IPS-NIHi11 (cell line): ENCODE measurements around the gene MAD2L1BP.
A peak's percentile ranks its signal among the peaks of the same experiment; 100 is the strongest.
"Not testable (repeated sequence)": the region's sequence is repeated elsewhere in the genome, so short reads cannot be mapped to it uniquely, and the experiment has no call there.

Experiments
- DNase-seq: peaks from one replicate; pipeline ENCODE4 v3.0.0; 2012; ENCODE audit warnings: mixed read lengths, low spot score

The MAD2L1BP gene, protein sequence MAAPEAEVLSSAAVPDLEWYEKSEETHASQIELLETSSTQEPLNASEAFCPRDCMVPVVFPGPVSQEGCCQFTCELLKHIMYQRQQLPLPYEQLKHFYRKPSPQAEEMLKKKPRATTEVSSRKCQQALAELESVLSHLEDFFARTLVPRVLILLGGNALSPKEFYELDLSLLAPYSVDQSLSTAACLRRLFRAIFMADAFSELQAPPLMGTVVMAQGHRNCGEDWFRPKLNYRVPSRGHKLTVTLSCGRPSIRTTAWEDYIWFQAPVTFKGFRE

DNA sequence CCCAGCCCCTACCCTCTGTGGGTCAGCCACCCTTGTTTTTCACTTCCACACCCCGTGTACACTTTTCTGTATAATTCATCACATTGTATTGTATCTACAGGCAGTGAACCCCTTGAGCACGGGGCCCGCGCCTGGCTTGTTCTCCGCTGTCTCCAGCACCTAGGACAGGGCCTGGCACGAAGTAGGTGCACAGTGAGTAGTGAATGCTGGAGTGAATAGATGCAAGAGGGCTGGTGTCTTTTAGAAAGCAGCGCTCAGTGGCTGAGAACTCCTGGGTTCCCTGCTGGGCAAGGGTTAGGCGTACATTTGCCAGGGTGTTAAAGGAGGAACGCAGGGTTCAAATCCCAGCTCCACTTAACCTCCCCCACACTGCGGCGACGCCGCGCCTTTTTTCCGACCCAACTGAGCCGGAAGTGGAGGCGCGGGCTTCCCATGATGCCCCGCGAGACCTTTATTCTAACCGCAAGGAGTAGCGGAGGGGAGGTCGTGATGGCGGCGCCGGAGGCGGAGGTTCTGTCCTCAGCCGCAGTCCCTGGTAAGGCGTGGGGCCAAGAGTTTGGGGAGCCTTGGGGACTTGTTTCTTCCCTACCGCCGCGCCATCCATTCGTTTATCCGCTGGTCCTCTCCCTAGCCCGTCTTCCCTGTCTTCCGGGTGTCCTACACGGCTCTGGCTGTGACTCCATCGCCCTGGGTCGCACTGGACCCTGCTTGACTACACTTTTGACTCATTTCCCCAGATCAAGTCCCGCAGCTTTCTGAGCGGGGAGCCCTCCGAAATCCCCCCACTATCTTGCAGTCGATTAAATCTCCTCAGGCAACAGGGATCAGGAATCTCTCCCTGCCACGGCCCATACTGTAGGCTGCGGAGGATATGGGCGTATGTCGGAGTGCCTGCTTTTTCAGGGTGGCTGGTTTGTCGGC lies at the start of gene MAD2L1BP:
TSS of gene MAD2L1BP (plus strand) at position 454 of the 921 bp plus-strand sequence. CDS start at position 490, 36 bp downstream.
- peak; percentile 82 for DNase-seq

DNA sequence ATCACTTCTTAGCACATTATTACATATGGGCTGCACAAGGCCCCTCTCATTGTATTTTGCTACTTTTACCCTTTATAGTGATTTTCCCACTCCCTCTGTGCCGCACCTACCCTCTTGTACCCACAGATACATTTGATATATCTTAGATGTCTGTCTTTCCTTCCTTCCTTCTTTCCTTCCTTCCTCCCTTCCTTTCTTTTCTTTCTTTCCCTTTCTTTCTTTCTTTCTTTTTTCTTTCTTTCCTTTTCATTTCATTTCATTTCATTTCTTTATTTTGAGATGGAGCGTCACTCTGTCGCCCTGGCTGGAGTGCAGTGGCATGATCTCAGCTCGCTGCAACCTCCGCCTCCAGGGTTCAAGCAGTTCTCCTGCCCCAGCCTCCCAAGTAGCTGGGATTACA lies 47.4 kb upstream of the MAD2L1BP start:
- DNase-seq, result no peak

DNA sequence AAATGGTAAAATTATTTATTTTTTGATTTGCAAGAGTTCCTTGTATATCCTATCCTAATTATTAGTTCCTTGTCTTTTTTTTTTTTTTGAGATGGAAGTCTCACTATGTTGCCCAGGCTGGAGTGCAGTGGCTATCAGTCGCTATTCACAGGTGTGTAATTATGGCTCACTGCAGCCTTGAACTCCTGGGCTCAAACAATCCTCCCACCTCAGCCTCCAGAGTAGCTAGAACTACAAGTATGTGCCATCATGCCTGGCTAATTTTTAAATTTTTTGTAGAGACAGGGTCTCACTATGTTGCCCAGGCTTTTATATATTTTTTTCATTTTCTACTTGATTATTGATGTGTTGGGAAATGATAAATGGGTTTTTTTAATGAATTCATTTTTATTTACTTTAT lies 46.1 kb upstream of the MAD2L1BP start:
- not testable (repeated sequence) for DNase-seq

DNA sequence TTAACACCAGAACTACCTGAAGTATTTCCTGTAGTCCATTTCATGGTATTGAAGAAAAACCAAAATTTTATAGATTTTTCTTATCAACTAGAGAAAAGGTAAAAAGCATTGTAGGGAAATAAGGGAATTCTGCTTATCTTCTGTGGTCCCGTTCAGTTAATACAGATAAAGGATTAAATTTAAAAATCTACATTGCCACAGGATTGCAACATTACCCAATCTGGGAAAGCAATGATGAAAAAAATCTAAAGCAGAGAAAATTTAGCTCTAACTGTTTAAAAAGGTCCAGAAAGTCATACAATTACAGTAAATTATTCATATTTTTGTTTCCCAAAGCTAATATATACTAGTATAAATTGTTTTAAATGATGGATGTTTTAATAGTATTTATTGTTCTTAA lies 41.7 kb upstream of the MAD2L1BP start:
- no peak for DNase-seq

DNA sequence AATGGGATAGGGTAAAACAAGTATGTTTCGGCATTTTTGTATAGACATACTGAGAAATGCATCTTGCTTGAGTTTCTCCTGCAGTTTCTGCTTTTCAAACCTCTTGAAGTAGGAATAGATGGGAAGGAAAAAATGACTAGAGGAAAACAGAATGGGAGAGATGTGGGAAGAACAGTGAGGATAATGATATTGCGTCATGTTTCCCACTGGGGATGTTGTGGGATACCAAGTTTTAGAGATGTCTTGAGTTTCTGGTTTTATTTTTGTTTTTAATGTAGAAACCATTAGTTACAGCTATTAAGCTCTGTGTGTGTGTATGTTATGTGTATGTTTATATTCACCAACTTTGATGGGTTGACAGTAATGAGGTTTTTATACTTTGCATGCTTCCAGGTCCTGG lies 35.0 kb upstream of the MAD2L1BP start:
- no peak for DNase-seq

DNA sequence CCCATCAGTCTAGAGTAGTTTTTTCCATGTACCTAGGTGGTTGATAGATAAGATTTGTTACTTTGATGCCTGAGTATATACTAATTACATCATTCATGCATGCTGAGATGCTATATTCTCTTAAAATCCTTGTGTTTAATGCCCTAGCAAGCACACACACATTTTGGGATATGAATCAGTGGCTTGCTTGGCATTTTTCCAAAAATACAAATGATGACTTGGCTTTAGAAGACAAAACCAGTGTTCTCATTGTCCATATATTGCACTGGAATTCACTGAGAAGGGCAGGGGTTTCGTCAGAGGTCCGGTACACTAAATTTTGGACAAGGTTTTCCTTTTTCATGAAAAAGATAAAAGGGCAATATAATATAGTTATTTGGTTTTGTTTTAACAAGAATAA lies 31.5 kb upstream of the MAD2L1BP start:
- DNase-seq, result no peak

DNA sequence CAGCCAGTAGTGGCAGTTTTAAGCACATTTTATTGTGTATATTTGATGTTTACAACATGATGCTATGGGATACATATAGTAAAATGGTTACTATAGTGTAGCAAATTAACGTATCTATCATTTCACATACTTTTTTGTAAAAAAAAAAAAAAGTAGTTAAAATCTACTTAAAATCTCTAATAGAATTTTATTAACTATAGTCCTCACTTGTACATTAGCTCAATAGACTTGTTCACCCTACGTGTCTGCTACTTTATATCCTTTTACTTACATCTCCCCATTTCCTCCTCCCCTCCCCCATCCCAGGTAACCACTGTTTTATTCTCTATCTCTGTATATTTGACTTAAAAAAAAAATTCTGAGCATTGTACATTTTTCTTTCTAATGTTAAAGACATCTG lies 29.6 kb upstream of the MAD2L1BP start:
- no peak for DNase-seq

DNA sequence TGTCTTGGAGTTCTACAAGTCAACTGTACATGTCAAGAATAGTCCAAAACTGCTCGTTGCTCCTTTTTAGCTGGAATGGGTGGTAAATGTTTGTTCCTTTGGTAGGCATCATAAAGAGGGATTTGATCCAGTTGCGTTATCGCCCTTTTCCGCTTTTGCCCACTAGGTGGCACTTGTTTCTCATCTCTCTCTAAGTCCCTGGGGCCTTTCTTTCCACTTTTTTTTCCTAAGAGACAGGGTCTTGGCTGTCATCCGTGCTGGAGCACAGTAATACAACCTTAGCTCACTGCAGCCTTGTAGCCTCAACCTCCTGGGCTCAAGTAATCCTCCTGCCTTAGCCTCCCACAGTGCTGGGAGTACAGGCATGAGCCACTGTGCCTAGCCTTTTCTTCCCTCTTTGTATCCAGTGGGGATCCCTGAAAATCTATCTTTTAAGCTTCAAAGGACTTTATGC lies 27.3 kb upstream of the MAD2L1BP start:
- peak; percentile 79 for DNase-seq

DNA sequence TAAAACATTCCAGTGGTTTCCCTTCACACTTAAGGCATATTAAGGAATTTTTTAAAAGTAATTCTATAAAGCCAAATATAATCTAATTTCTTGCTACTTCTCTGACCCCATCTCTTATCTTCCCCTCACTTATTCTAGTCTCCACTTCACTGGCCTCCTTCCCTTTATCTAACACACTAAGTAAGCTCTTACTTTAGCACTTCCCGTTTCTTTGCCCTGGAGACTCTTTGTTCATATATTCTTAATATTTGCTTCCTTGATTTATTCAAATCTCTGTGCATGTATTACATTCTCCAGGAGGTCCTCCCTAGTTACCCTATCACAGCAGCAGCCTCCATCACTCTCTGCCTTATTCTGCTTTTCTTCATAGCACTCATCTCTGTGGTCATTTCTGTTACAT lies 26.8 kb upstream of the MAD2L1BP start:
- DNase-seq, result no peak

DNA sequence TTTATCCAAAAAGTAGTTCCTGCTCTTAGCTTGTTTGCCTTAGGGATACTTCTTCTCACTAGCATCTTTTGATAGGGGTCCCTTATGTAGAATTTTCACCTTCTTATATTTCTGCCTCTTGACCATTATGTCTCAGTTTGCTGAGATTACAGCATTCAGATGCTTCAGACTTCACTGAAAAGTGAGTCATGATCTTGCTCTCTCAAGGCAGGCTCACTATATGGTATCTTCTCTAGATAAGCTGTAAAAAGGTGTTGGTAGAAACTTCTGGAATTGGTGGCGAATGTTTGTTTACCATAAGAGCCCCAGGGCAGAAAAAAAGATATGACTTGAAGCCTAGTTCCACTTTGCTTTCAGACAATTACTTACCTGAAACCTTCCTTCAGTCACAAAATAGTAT lies 26.2 kb upstream of the MAD2L1BP start:
- DNase-seq, result no peak

DNA sequence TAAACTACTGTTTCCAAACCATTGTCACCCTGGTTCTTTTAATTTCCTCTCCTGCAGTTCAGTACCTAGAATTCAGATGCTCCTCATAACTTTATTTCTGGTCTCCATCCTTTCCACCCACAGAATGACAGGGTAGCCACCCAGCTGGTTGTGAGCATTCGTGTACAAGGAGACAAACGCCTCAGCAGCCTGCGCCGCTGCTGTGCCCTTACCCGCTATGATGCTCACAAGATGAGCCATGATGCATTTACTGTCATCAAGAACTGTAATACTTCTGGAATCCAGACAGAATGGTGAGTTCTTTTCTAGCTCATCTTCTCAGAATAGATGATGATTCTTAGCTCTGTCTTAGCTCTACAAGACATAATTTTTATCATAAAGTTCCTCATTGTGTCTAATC lies 25.2 kb upstream of the MAD2L1BP start:
- DNase-seq, result no peak

DNA sequence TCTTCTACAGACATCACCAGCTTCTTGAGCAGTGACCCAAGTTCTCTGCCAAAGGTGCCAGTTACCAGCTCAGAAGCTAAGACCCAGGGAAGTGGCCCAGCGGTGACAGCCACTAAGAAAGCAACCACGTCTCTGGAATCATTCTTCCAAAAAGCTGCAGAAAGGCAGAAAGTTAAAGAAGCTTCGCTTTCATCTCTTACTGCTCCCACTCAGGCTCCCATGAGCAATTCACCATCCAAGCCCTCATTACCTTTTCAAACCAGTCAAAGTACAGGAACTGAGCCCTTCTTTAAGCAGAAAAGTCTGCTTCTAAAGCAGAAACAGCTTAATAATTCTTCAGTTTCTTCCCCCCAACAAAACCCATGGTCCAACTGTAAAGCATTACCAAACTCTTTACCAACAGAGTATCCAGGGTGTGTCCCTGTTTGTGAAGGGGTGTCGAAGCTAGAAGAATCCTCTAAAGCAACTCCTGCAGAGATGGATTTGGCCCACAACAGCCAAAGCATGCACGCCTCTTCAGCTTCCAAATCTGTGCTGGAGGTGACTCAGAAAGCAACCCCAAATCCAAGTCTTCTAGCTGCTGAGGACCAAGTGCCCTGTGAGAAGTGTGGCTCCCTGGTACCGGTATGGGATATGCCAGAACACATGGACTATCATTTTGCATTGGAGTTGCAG lies 21.8 kb upstream of the MAD2L1BP start:
- no peak for DNase-seq

DNA sequence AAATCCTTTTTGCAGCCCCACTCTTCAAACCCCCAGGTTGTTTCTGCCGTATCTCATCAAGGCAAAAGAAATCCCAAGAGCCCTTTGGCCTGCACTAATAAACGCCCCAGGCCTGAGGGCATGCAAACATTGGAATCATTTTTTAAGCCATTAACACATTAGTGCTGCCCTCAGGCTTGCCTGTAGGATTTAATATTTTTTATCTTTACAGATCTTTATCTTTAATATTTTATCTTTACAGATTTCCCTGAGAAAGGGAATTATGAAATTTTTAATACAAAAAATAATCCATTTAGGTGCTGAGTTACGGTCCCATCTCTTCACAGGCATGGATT lies 21.3 kb upstream of the MAD2L1BP start:
- DNase-seq, result no peak

DNA sequence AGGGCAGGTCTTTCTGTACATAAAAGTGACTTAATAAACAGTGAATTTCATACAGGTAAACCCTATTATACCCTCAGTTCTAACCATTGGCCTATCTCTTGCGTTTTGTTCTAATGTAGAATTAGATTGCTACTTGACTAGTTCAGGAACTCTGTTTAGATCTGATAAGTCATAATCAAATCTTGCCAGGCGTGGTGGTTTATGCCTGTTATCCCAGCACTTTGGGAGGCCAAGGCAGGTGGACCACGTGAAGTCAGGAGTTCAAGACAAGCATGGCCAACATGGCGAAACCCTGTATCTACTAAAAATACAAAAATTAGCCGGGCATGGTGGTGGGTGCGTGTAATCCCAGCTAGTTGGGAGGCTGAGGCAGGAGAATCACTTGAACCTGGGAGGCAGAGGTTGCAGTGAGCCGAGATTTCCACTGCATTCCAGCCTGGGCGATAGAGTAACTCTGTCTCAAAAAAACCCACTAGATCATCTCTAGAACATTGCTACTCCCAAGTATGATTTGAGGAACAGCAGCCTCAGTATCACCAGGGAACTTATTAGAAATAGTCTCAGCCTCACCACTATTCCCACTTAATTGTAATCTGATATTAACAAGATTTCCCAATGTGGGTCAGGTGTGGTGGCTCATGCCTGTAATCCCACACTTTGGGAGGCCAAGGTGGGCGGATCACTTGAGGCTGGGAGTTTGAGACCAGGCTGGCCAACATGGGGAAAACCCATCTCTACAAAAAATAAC lies 18.7 kb upstream of the MAD2L1BP start:
- no peak for DNase-seq

DNA sequence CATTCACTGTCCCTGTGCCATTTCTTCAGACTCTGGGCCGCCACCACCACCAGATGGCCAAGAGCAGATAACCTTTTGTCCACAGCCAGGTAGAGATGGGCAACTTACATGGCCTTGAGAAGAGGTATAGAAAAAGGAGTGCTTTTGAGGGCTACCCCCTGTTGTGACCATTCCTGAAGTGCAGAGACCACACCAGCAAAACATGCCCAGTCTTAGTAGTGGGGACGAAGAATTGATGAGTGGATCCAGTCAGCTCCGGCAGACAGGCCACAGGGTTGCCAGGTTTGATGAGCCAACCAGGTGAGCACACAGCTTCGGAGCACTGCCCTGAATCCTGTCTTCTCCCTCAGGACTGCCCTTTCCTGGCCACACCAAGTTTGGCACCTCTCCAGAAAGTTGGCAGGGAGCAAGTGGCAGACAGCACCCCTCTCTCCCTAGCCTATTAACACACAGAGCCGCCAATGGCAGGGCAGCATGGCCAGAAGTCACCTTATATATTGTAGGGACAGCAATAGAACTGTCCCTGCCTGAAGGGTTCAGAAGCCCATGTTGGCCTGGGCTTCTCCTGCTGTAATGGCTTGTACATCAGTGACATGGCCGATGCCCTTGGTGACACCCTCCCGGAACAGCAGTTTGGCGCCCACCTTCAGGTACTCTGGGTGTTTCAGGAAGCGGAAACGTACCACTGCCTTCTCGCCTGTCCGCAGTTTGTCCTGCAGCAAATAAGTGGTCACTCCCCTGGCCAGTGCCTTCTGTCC lies 14.4 kb upstream of the MAD2L1BP start:
- DNase-seq, result no peak

DNA sequence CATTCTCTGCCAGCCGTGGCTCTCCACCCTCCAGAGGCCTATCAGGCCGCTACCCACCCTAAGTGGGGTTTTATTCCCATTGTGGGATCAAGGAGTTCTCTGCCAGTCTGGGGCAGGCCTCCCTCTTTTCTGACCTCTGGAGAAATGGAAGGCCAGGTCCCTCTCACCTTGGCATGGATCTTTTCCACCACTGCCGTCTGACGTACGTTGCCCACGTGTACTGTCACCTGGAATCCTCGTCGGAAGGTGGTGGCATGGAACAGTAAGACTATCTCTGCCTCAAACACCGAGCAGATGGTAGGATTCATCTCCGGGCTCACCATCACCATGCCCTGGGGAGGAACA lies 13.8 kb upstream of the MAD2L1BP start:
- DNase-seq, result no peak

DNA sequence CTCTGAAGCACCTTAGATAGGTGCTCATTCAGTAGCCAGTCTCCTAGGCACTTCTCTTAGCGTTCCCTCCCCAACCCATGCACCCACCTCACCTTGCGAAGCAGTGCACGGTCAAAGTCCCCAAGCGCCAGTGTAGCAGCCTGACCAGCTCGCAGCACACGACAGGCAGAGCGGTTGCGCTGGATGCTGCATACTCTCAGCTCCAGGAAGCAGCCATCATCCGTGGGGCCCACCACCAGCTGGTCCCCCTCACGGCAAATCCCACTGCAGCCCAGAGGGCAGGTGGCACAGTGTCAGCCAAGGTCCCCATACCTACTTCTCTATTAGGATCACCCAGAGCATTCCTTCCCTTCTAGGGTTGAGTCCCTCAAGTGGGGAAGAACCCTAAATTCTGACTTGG lies 13.1 kb upstream of the MAD2L1BP start:
- DNase-seq, result no peak

DNA sequence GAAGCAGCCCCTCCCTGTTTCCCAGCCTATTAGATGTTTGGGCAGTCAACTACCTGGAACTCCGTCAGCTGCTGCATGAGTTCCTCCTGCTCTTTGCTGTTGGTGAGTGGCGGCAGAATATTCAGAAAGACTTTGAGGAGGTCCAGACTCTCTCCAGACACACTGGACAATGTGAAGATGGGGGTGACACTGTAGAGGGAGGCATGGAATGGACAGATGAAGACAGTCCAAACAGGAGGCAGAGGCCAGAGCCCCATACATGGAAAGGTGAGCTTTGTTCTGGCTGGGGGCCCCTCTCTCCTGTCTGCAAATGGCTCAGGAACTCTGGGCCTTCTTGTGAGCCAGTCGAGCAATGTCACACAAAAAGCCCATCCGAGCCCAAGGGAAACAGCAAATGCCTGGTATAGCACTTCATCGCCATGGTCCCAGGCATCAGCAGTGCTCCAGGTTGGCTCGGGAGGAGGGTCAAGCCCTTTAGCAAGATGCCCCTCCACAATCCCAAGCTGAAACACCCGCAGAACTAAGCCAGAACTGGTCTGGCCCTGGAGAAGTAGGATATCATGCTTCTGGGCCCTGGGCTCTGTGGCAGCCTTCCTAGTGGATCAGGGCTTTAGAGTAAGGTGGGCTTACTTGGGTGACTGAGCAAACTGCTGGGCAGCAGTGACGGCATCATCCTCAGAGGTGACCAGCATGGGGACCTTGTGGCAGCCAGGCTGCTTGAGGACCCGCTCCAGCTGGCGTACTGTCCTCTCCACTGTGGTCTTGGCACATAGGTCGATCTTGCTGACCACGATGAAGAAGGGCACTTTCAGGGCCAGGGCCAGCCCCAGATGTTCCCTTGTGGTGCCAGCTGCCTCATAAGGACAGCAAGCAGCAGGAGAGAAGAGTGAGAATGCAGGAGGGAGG lies 11.5 kb upstream of the MAD2L1BP start:
- DNase-seq, result no peak

DNA sequence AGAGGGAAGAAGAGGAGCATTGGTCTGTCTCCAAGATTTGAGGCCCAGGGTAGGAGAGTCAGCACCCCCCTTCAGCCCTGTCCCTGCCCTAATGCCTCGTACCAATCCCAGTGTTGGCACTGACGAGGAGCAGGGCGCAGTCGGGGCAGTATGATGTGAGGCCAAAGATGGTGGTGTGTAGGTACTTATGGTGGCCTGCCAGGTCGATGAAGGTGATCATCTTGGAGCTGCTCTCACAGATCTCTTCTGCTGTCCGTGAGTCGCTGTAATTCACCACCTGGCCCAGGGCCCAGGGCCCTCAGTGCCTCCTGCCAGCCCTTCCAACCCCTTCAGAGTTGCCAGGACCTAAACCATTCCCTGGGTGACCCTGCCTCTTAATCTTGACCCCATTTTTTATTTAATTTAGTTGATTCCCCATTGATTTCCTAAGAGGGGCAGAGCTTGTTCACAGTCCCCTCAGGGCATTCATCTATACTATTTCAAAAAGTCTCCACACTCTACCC lies 10.8 kb upstream of the MAD2L1BP start:
- no peak for DNase-seq

DNA sequence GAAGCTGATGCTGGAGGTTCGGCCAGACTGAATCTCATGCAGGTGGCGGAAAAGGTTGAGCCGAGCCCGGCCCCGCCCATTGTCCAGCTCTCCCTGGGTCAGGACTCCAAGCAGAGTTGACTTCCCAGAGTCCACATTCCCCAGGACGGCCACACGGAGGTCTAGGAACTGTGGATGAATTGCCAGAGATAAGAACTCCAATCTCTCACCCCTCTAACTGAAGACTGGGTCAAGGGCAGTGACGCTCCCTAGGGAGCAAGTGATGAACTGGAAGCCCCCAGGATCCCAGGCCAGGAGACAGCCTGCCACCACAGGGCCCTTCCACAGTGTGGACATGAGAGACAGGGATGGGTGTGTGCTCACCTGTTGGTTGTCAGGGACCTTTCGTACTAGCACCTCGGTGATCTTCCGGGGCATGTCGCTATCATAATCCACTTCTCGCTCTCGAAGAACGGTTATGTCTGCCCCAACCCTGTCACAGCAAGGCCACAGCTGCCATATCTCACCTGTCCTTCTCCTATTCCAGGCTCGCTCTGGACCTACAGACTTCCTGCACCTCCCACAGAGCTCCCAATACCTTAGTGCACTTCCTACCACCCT lies 10.1 kb upstream of the MAD2L1BP start:
- DNase-seq, result no peak
